Measurements from ENCODE around the gene DSPP.
A peak's percentile ranks its signal among the peaks of the same experiment; 100 is the strongest.

DSPP gene

DNA sequence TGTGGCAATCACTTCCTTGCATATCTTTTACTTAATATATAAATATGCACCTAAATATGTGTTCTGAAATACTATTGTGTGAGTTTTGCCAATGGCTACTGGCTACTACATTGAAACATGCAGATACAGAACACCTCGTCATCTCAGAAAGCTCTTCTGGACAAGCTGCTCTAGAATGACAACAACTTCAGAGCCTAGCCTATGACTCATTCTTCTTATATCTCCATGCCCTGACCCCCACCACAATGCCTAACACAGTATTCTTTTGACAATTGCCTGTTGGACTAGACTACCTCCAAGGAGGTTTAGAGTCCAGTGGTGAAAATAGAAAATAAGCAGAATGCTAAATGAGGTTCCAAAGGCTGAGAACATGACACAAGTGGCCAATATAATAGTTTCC lies 24.1 kb downstream of the DSPP start:
- DNase-seq, result no peak

DNA sequence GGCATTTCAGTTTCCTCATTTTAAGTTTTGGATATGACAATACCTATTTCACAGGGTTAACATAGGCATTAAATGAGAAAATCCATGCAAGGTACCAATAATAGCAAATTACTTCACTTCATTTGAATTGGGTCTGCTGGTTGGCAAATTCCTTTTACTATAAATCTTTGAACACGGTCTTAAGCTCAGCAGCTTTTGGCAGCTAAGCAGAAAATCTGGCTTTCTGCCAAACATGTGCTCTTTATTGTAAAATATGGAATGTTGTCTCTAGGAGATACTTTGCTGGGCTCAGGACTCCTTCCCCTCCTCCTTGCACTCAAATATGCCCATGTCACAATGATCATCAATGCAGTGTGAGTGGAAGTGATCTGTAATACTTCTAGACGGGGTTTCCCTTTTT lies 24.9 kb downstream of the DSPP start:
- DNase-seq, result peak; percentile 5

DNA sequence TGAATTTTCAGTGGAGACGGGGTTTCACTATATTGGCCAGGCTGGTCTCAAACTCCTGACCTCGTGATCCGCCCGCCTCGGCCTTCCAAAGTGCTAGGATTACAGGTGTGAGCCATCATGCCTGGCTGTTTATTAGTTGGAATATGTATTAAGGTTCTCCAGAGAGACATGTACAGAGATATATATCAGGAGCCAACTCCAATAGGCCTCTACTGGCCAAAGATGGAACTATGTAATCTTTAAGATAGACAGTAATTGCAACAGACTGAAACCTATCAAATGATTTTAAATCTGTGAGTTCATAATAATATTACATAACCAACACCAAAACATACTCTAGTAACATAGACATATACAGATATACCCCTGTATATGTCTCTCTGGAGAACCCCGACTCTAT lies 36.0 kb downstream of the DSPP start:
- no peak for DNase-seq

DNA sequence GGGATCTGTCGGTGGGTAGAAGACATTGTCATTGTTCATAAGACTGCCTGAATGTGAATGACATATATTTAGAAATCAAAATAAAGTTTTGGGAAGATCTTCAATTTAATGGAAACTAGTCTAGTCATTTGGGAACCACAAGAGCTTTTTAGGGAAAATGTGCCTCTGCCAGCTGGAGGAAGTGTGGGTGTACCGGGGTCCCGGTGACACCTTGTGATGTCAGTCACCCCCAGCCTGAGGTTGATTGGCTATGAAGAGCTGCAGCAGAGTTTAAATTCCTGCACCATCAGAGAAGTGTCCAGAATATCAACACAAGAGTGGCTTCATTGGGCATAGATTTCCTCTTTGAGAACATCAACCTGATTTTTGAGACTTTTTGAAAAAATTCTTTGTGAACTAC lies 41.7 kb downstream of the DSPP start, which contains the start of gene DMP1:
Gene DMP1, plus strand, starts transcription at position 301 of the 400 bp plus-strand sequence. CDS start 6,213 bp downstream, outside the sequence.
- no peak for DNase-seq

DNA sequence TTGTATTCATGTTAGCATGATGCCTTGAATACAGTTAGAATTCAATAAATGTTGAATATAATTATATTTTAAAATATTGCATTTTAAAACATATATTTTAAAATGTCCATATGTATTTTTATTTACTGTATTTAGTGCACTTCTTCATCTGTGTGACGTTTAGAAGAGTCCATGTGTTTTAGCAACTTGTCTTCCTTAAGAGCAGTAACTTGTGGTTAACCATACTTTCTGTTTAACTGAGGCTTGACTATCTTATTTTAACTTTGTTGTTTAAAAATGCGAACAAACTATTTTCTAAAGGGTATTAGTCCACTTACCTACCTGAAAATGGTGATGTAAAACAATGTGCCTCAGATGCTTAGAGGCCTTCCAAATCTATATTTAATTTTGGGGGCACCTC lies 42.6 kb downstream of the DSPP start:
- no peak for DNase-seq

DNA sequence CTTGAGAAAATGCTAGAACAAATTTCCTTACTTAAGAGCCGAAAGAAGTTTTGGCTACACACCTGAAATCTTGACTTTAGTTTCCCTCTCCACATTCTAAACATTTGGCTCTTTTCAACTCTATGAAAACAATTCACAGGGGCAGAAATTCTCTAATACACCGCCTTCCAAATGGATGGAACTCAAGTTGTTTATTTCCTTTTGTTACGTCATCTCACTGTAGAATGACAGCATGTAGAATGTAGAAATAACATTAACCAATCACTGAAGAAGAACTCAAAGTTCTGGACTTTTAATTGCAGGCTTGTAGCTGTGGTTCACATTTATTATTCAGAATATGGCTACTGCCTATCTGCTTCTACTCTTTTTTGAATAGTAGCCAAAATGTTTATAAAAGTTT lies 43.6 kb downstream of the DSPP start:
- DNase-seq, result no peak

DNA sequence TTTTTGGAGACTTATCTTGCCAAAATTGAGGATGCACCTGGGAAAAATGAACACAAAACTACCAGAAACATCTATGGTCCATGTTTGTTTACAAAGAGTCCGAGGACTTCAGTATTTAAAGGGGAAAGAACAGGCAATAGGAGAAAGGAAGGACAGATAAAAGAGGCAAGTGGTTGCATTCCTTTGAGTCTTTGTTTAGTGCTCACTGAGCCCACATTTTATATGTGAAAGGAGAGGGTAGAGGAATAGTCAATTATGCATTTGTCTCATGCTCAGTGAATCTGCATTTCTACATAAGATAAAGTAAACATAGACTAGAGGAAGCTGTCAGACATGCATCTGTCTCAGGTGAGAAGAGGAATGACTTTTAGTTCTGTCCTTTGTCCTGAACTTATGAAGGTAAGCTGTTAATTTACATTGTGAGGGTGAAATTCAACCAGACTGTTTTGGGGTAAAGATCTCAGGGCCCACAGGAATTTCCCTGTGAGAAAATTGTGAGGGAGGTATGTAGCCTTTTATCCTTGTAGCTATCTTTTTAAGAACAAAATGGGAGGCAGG lies 46.2 kb downstream of the DSPP start:
- DNase-seq, result no peak

DNA sequence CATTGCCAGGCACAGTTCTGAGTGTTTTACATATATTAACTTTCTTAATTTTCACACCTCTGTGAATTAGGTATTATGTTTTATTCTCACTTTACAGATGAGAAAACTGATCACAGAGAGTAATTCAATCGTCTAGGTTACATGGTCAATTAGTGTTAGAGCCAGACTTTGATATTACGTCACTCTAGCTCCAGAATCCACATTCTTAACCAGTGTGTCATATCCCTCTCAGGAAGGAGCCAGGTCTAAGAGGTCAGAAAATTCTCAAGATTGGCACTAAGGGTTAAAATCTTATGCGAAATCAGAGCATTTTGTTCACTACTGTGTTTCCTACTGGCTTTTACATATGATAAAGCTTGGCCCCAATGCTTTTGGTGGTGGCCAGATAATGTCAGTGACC lies 49.2 kb downstream of the DSPP start:
- no peak for DNase-seq

DNA sequence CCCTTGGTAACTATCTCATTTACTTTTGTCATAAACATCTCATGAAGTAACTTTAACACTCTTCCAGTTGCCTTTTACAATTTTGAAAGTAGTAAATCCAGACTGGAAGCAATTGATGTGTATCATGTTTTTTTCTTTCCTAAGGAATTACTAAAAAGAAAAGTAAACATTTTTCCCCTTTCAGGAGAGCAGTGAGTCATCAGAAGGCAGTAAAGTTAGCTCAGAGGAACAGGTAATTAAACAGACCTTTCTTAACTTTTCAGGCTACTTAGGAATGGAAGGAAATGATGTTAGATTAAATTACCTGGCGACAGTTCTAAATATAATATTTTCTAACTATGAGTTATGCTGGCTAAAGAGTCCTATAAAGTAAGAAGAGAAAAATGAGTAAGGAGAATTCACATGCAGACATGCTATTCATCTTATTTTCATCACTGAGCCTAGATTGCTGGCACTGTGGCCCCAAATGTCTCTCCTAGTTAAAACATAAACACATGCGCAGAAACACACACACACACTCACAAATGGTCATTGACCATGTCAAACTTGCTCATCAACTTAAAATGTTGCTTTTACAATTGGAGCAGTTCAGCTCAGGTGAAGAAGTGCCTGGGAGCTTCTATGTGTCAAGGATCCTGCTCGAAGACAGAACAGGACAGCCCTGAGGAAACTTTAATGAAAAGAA lies 51.1 kb downstream of the DSPP start:
- DNase-seq, result no peak

DNA sequence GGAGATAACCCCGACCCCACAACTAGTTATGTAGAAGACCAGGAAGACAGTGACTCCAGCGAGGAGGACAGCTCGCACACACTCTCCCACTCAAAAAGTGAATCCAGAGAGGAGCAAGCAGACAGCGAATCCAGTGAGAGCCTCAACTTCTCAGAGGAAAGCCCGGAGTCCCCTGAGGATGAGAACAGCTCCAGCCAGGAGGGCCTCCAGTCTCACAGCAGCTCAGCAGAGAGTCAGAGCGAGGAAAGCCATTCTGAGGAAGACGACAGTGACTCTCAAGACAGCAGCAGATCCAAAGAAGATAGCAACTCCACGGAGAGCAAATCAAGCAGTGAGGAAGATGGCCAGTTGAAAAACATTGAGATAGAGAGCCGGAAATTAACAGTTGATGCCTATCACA lies 54.5 kb downstream of the DSPP start:
- no peak for DNase-seq
